ENCODE measurements around the gene LAPTM5. TPM values are rescaled to one million over a fixed set of nuclear protein-coding genes. Genes with fewer than 3 reads are reported as not detected.
"Not testable (repeated sequence)": the region's sequence is repeated elsewhere in the genome, so short reads cannot be mapped to it uniquely, and the experiment has no call there.

Gene LAPTM5
- total RNA-seq, 6 donors from 2014 or later, result 148 to 624 (median 225) TPM

DNA sequence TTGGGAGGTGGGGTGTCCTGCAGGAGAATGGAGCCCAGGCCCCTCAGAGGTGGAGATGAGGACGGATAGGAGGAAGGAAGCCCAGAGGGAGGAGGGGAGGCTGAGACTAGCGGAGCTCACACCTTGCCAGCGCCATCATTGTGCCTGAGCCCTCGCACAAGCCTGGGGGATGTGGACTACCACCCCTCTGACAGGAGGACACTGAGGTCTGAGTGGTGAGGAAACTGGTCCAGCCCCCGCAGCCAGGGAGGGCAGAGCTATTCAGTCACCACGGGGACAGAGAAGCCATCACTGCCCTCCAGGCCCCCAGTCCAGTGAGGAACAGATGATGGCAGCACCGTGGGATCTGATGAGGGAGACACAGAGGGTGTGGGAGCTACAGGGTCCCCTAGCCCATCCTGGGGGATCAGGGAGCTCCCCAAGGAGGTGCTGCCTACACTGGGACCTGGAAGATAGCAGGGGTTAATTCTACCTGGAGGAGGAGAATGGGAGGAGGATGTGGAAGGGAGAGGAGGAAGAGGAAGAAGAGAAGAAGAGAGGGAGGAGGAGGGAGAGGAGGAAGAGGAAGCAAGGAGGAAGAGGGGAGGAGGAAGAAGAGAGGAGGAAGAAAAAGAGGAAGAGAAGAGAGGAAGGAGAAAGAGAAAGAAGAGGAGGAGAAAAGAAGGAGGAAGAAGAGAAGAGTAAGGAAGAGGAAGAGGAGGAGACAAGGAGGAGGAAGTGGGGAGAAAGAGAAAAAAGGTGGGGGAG, 65.2 kb downstream of the LAPTM5 start:
- H3K4me1 ChIP-seq, result no peaks in the 10 kb centered on the region
- no peak overlapping the region for H3K27ac ChIP-seq
- TF ChIP-seq EP300 (IDR thresholded peaks at IDR 0.05), result no peak
- TF ChIP-seq, protein P1, sequence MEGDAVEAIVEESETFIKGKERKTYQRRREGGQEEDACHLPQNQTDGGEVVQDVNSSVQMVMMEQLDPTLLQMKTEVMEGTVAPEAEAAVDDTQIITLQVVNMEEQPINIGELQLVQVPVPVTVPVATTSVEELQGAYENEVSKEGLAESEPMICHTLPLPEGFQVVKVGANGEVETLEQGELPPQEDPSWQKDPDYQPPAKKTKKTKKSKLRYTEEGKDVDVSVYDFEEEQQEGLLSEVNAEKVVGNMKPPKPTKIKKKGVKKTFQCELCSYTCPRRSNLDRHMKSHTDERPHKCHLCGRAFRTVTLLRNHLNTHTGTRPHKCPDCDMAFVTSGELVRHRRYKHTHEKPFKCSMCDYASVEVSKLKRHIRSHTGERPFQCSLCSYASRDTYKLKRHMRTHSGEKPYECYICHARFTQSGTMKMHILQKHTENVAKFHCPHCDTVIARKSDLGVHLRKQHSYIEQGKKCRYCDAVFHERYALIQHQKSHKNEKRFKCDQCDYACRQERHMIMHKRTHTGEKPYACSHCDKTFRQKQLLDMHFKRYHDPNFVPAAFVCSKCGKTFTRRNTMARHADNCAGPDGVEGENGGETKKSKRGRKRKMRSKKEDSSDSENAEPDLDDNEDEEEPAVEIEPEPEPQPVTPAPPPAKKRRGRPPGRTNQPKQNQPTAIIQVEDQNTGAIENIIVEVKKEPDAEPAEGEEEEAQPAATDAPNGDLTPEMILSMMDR (IDR thresholded peaks at IDR 0.05), result no peak
- no peak for TF ChIP-seq POLR2AphosphoS5 (IDR thresholded peaks at IDR 0.05)
- TF ChIP-seq POLR2A (IDR thresholded peaks at IDR 0.05), result no peak
- H3K9me3 ChIP-seq, result no peaks in the 10 kb centered on the region
- ATAC-seq (ENCODE audit: low FRiP score in 2 of 2) (no peak), DNase-seq (no peak)
- no peak overlapping the region for H3K4me3 ChIP-seq
- WGBS, 2 donors, result 52 to 71% methylated on average over 4 to 7 of the region's 7 CpGs
- no peaks in the 10 kb centered on the region for H3K27me3 ChIP-seq
- H3K36me3 ChIP-seq, result no peaks in the 10 kb centered on the region

DNA sequence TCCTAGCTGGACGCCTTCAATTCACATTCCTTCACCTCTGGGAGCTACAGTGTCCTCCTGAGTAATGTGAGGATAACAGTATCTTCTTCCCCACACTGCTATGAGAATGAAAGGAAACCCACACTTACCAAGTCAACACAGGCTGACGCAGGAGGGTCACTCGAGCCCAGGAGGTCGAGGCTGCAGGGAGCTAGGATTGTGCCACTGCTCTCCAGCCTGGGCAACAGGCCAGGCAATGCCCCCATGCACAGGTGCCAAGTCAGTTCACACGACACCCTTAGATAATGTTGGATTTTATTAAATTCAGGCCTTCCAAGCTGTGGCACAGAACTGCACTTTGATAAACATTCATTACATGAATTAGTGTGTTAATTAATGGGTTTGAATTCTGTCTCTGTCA, 66.1 kb downstream of the LAPTM5 start:
- Histone ChIP-seq H3K36me3 (no peaks in the 10 kb centered on the region), H3K27me3 (no peaks in the 10 kb centered on the region), H3K4me3 (no peak overlapping the region), H3K9me3 (no peaks in the 10 kb centered on the region), H3K27ac (no peak overlapping the region), H3K4me1 (no peaks in the 10 kb centered on the region)
- WGBS, 2 donors, result 62 to 65% methylated on average over 5 of the region's 5 CpGs
- ATAC-seq (ENCODE audit: low FRiP score in 2 of 2), result no peak
- TF ChIP-seq, protein P1 (IDR thresholded peaks at IDR 0.05), result no peak
- TF ChIP-seq POLR2AphosphoS5 (IDR thresholded peaks at IDR 0.05), result no peak
- TF ChIP-seq EP300 (IDR thresholded peaks at IDR 0.05), result no peak
- TF ChIP-seq POLR2A (IDR thresholded peaks at IDR 0.05), result no peak
- DNase-seq, result no peak

DNA sequence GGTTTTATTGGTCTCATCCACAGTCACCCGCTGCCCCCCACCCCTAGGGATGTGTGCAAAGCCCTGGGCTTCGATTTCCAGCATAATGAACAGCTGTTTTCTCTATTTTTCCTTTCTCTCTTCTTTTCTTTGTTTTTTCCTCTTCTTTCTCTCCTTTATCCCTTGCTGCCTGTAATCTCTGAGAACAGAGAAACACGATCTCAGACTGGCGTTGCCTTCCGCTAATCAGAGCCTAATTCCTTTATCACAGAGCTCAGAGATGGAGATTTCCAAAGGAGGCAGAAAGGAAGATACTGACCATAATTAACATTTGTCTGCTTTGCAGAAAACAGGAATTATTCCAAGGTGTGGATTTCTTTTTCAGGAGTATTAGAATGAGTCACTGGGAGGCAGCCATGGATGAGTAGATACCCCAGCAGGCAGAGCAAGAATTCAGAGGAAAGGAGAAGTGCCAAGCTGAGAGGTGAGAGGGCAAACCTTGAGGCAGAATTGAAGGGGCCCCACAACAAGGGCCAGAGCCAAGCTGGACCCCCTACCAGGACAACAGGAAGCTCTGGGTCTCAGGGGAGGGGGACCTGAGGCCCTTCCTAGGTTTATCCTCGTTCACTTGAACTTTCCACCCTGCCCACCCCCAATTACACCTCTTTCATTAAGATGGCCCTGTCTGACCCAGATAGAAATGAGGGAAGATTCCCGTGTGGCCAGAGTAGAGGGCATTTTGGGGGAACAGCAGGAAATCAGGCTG, 67.5 kb downstream of the LAPTM5 start:
- no peaks in the 10 kb centered on the region for H3K36me3 ChIP-seq
- 53 to 64% methylated on average over 7 of the region's 7 CpGs for WGBS, 2 donors
- DNase-seq (no peak), ATAC-seq (ENCODE audit: low FRiP score in 2 of 2) (no peak)
- no peaks in the 10 kb centered on the region for H3K9me3 ChIP-seq
- H3K4me1 ChIP-seq, result peaks cover 0 to 8% (median 3%) of the 10 kb centered on the region in 4 donors
- TF ChIP-seq EP300 (IDR thresholded peaks at IDR 0.05) (no peak), POLR2A (IDR thresholded peaks at IDR 0.05) (no peak), POLR2AphosphoS5 (IDR thresholded peaks at IDR 0.05) (no peak)
- TF ChIP-seq, protein P1 (IDR thresholded peaks at IDR 0.05), result no peak
- H3K27me3 ChIP-seq, result peaks cover 0 to 8% (median 1%) of the 10 kb centered on the region in 4 donors
- H3K27ac ChIP-seq, result no peak overlapping the region
- no peak overlapping the region for H3K4me3 ChIP-seq

DNA sequence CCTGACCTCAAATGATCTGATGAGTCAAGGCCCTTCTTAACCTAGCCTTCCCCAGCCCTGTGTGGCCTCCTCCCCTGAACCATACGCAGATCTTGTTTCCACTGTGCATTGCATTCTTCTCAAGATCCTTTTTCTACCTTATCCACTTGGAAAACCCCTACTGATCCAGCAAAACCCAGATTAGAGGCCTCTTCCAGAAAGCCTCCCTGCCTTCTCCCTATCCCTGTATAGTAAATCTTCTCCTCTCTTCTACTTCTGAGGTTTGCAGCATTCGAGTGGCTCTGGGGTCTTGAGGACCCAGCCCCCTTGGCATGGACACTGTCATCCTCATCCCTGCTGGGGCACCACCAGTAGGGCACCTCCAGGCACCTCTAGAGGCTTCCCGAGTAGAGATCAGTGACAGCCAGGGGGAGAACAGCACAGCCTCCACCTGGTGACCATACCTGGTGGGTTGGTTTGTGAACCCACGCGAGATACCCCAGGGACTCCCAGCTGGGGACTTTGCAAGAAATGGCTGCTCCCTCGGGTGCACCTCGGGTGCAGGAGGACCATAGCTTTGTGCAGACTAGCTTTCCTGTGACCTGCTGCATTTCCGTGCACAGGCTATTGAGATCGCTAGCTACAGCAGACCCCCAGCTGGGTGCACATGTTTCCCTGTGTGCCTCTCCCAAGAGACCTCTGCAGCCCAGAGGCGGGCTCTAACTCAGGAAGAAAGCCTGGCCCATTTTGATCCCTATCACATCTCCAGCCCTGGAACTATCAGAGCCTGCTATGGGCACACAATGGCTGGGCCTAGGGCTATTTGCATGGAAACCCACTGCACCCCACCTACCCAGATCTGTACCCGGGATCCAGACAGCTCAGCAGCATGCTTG, 68.4 kb downstream of the LAPTM5 start:
- Histone ChIP-seq H3K27me3 (peaks cover 0 to 13% (median 6%) of the 10 kb centered on the region in 4 donors), H3K4me3 (no peak overlapping the region), H3K9me3 (no peaks in the 10 kb centered on the region), H3K4me1 (peaks cover 0 to 12% (median 5%) of the 10 kb centered on the region in 4 donors), H3K36me3 (no peaks in the 10 kb centered on the region), H3K27ac (no peak overlapping the region)
- TF ChIP-seq POLR2AphosphoS5 (IDR thresholded peaks at IDR 0.05), result no peak
- TF ChIP-seq EP300 (IDR thresholded peaks at IDR 0.05), result no peak
- ATAC-seq (ENCODE audit: low FRiP score in 2 of 2), result no peak
- DNase-seq, result no peak
- 76 to 79% methylated on average over 4 to 11 of the region's 11 CpGs for WGBS, 2 donors

DNA sequence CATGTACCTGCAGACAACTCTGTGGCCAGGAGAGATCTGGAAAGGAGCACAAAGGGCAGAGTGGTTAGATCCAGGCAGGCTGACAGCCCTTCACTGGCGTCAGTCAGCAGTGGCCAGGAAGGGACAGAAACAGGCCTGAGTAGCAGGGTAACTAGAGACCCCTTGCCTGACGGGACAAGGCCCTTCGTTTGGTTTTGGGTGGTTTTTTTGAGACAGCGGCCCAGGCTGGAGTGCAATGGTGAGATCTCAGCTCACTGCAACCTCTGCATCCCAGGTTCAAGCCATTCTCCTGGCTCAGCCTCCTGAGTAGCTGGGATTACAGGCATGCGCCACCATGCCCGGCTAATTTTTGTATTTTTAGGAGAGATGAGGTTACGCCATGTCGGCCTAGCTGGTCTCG, 69.1 kb downstream of the LAPTM5 start:
- not testable (repeated sequence) for ATAC-seq (ENCODE audit: low FRiP score in 2 of 2); DNase-seq; H3K36me3 ChIP-seq; H3K4me3 ChIP-seq; H3K9me3 ChIP-seq; H3K27ac ChIP-seq
- Histone ChIP-seq H3K4me1 (peaks cover 0 to 12% (median 5%) of the 10 kb centered on the region in 4 donors), H3K27me3 (peaks cover 0 to 17% (median 8%) of the 10 kb centered on the region in 4 donors)
- WGBS, 2 donors, result 92 to 96% methylated on average over 9 of the region's 9 CpGs

All from upper lobe of left lung (tissue), 6 donors.